Osteoblast (primary cell): ENCODE measurements around the gene NTM. TPM values are rescaled to one million over a fixed set of nuclear protein-coding genes. Genes with fewer than 3 reads are reported as not detected.

ENCODE experiments used
- DNase-seq: peaks from one replicate; pipeline ENCODE4 v3.0.0; 2011; ENCODE audit warnings: low spot score, mixed read lengths; ENCODE audit not compliant: insufficient read length; ENCODE audit errors: missing footprints
- H2AFZ ChIP-seq: 2 replicates; pipeline ENCODE4 v1.6.0; 2011; ENCODE audit warnings: mild to moderate bottlenecking, low read length
- H3K27ac ChIP-seq: 2 replicates; pipeline ENCODE4 v1.5.1; 2011; ENCODE audit warnings: mild to moderate bottlenecking, low read depth, low read length, moderate library complexity
- H3K27me3 ChIP-seq: 2 replicates; pipeline ENCODE4 v1.6.0; 2012; ENCODE audit warnings: mild to moderate bottlenecking, control low read depth, inconsistent platforms, low read length, moderate library complexity; ENCODE audit not compliant: insufficient read depth
- H3K36me3 ChIP-seq: 2 replicates; pipeline ENCODE4 v1.5.1; 2011; ENCODE audit warnings: mild to moderate bottlenecking, low read length, control low read depth, moderate library complexity; ENCODE audit not compliant: insufficient read depth
- H3K4me1 ChIP-seq: 2 replicates; pipeline ENCODE4 v1.5.1; 2011; ENCODE audit warnings: mild to moderate bottlenecking, low read length, control low read depth, moderate library complexity; ENCODE audit not compliant: insufficient read depth
- H3K4me2 ChIP-seq: 2 replicates; pipeline ENCODE4 v1.6.0; 2011; ENCODE audit warnings: mild to moderate bottlenecking, low read length; ENCODE audit not compliant: insufficient read depth
- H3K4me3 ChIP-seq: fragments of 200-600 bp; sonication (generic); 3 replicates; pipeline ENCODE4 v1.5.1; 2012; ENCODE audit warnings: mild to moderate bottlenecking, low read length, inconsistent platforms; ENCODE audit not compliant: insufficient read depth
- H3K79me2 ChIP-seq: 2 replicates; pipeline ENCODE4 v1.6.0; 2012; ENCODE audit warnings: mild to moderate bottlenecking, low read length, control low read depth, inconsistent platforms; ENCODE audit not compliant: insufficient read depth
- H3K9me3 ChIP-seq: 2 replicates; pipeline ENCODE4 v1.5.1; 2011; ENCODE audit warnings: low read depth, low read length, control low read depth
- H4K20me1 ChIP-seq: 2 replicates; pipeline ENCODE4 v1.6.0; 2012; ENCODE audit warnings: mild to moderate bottlenecking, low read length, control low read depth; ENCODE audit not compliant: insufficient read depth
- CTCF ChIP-seq: IDR thresholded peaks from 2 replicates; pipeline ENCODE4 v1.5.1; 2011; ENCODE audit warnings: mild to moderate bottlenecking, low read depth, low read length, moderate library complexity; ENCODE audit errors: extremely low read depth
- total RNA-seq: library from RNA; depleted of rRNA; stranded (reverse); fragments of >200 nt; gene quantifications from 2 replicates; pipeline ENCODE4 v1.2.3, GENCODE V29; 2012

Gene NTM
- total RNA-seq, 1 donor, result 48.1 TPM

- H3K4me2 ChIP-seq, result no peak overlapping the region
- H3K4me1 ChIP-seq, result no peaks in the 10 kb centered on the region
- no peaks in the 10 kb centered on the region for H3K9me3 ChIP-seq
- no peaks in the 10 kb centered on the region for H3K27me3 ChIP-seq
- DNase-seq, result no peak
- H2AFZ ChIP-seq, result no peak overlapping the region
- peaks cover 8% of the 10 kb centered on the region for H4K20me1 ChIP-seq
- no peak overlapping the region for H3K4me3 ChIP-seq
- H3K79me2 ChIP-seq, result peaks cover 29% of the 10 kb centered on the region
- no peak for TF ChIP-seq CTCF
- H3K27ac ChIP-seq, result no peak overlapping the region
- no peaks in the 10 kb centered on the region for H3K36me3 ChIP-seq
Observed at GRCh38 chr11:132142121-132142520, 771.7 kb downstream of the NTM start.

GRCh38 chr11:132142554-132142953 lies 772.1 kb downstream of the NTM start:
- no peaks in the 10 kb centered on the region for H3K36me3 ChIP-seq
- H3K4me1 ChIP-seq, result no peaks in the 10 kb centered on the region
- no peak overlapping the region for H3K4me3 ChIP-seq
- no peak overlapping the region for H2AFZ ChIP-seq
- DNase-seq, result no peak
- H3K27ac ChIP-seq, result no peak overlapping the region
- no peaks in the 10 kb centered on the region for H3K27me3 ChIP-seq
- H3K79me2 ChIP-seq, result peaks cover 29% of the 10 kb centered on the region
- H4K20me1 ChIP-seq, result peaks cover 8% of the 10 kb centered on the region
- TF ChIP-seq CTCF, result no peak
- H3K4me2 ChIP-seq, result no peak overlapping the region
- no peaks in the 10 kb centered on the region for H3K9me3 ChIP-seq

DNA sequence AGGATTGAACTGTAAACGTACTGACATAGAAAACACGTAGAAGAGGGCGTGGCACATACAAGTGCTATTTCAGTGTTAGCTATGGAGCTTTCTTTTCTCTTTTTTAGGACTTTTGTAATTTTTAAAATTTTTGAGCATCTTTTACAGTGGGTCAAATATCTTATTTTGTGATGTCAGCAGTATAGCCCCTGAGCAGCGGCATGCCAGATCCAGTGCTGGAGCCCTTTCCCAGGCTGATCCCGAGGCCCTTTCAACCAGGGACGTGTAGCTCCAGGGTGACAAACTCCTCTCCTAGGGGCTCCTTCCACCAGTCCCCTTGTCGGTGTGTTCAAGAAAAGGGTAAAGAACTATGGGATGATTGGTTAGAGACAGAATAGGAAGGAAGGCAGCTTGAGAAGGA lies 777.0 kb downstream of the NTM start:
- no peaks in the 10 kb centered on the region for H3K4me1 ChIP-seq
- H3K27ac ChIP-seq, result no peak overlapping the region
- H3K4me2 ChIP-seq, result no peak overlapping the region
- no peak overlapping the region for H2AFZ ChIP-seq
- peaks cover 8% of the 10 kb centered on the region for H4K20me1 ChIP-seq
- peaks cover 14% of the 10 kb centered on the region for H3K79me2 ChIP-seq
- no peak overlapping the region for H3K4me3 ChIP-seq
- H3K36me3 ChIP-seq, result no peaks in the 10 kb centered on the region
- H3K27me3 ChIP-seq, result no peaks in the 10 kb centered on the region
- no peak for DNase-seq
- no peak for TF ChIP-seq CTCF
- H3K9me3 ChIP-seq, result no peaks in the 10 kb centered on the region

DNA sequence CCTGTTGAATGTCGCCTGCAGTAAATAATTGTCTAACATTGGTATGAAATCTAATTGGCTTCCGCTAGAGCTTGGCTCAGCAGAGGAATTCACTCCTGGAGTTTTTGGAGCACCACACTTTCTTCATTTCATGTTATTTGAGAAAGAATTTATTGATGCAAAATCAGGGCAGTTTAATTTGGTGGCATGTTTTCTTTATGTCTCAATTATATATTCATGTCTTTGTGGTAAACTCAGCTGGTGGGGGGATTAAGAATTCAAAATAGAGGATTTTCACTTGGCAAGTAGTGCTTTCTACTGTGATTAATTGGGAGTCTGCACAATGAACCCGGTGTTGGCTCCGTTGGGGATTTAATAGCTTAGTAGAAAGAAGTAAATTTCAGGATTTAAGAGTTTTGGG lies 784.4 kb downstream of the NTM start:
- no peaks in the 10 kb centered on the region for H4K20me1 ChIP-seq
- no peak overlapping the region for H3K27ac ChIP-seq

More for the DNA sequence above, 784.4 kb downstream of the NTM start:
- no peak for TF ChIP-seq CTCF
- H3K9me3 ChIP-seq, result no peaks in the 10 kb centered on the region
- no peaks in the 10 kb centered on the region for H3K36me3 ChIP-seq
- DNase-seq, result no peak
- no peak overlapping the region for H2AFZ ChIP-seq
- H3K4me3 ChIP-seq, result no peak overlapping the region
- no peaks in the 10 kb centered on the region for H3K79me2 ChIP-seq
- peaks cover 4% of the 10 kb centered on the region for H3K4me1 ChIP-seq
- no peaks in the 10 kb centered on the region for H3K27me3 ChIP-seq
- H3K4me2 ChIP-seq, result no peak overlapping the region
